Activated CD4-positive, alpha-beta memory T cell treated with anti-CD3 and anti-CD28 coated beads, Interleukin-2, amount 10 ng/mL, durations not matched to agents 7 days and 5 days (primary cell): ENCODE measurements around the gene APAF1. TPM values are rescaled to one million over a fixed set of nuclear protein-coding genes. Genes with fewer than 3 reads are reported as not detected.

Experiments
- total RNA-seq, 2 experiments: library from RNA; stranded (reverse); gene quantifications; one replicate each; pipeline ENCODE4 v1.2.3, GENCODE V29; 2021

Gene APAF1
- total RNA-seq, 2 experiments from 2014 or later = 37.4 to 37.8 TPM

Other genes starting within 250 kb of the APAF1 start
- gene TMPO, start 129.7 kb upstream of the APAF1 start, total RNA-seq = 100 to 1,000 TPM; 315 to 320 TPM
- 100 to 1,000 TPM; 355 to 365 TPM for gene SLC25A3, start 51.6 kb upstream of the APAF1 start, total RNA-seq
- gene IKBIP, start 502 bp upstream of the APAF1 start, total RNA-seq = 10 to 100 TPM; 25.5 to 26.2 TPM